AG04450 (cell line): ENCODE measurements around the gene DBNL. TPM values are rescaled to one million over a fixed set of nuclear protein-coding genes. Genes with fewer than 3 reads are reported as not detected.

Source experiments
- CTCF ChIA-PET: fragments of 300-600, 350-600 bp; formaldehyde crosslinking; extraction: SDS; loops from one replicate; lab custom pipeline; 2022; ENCODE audit warnings: antibody characterized with exemption, inconsistent platforms; lab: Charles Lee
- POLR2A ChIA-PET: fragments of 350-600 bp; formaldehyde crosslinking; extraction: SDS; loops from one replicate; lab custom pipeline; 2021; ENCODE audit warnings: antibody characterized with exemption, inconsistent platforms; lab: Yijun Ruan, JAX
- DNase-seq: peaks from one replicate; pipeline ENCODE4 v3.0.0-alpha.2; 2011; ENCODE audit warnings: low read depth, low spot score
- H3K27ac ChIP-seq: one replicate; pipeline ENCODE4 v1.5.1; 2012; ENCODE audit warnings: low read depth, low read length, control low read depth
- H3K27me3 ChIP-seq: one replicate; pipeline ENCODE4 v1.6.0; 2012; ENCODE audit warnings: low read length; ENCODE audit not compliant: control insufficient read depth, insufficient read depth
- H3K4me3 ChIP-seq: 2 replicates; pipeline ENCODE4 v1.5.1; 2011; ENCODE audit warnings: mild to moderate bottlenecking, low read depth, low read length, control low read depth
- H3K9me3 ChIP-seq: 2 replicates; pipeline ENCODE4 v1.5.1; 2012; ENCODE audit warnings: low read length; ENCODE audit not compliant: control insufficient read depth, insufficient read depth
- polyA plus RNA-seq: library from polyadenylated mRNA; depleted of rRNA; stranded (reverse); fragments of >200 nt; gene quantifications from 2 replicates; pipeline ENCODE4 v1.2.3, GENCODE V29; 2011; rRNA removed
- TF ChIP-seq, protein P1 (sequence below): IDR thresholded peaks from 2 replicates; pipeline ENCODE4 v1.5.1; 2011; ENCODE audit warnings: low read depth, low read length, control low read depth, inconsistent platforms

DBNL gene
- polyA plus RNA-seq, 1 experiment, result 76.1 TPM

DNA sequence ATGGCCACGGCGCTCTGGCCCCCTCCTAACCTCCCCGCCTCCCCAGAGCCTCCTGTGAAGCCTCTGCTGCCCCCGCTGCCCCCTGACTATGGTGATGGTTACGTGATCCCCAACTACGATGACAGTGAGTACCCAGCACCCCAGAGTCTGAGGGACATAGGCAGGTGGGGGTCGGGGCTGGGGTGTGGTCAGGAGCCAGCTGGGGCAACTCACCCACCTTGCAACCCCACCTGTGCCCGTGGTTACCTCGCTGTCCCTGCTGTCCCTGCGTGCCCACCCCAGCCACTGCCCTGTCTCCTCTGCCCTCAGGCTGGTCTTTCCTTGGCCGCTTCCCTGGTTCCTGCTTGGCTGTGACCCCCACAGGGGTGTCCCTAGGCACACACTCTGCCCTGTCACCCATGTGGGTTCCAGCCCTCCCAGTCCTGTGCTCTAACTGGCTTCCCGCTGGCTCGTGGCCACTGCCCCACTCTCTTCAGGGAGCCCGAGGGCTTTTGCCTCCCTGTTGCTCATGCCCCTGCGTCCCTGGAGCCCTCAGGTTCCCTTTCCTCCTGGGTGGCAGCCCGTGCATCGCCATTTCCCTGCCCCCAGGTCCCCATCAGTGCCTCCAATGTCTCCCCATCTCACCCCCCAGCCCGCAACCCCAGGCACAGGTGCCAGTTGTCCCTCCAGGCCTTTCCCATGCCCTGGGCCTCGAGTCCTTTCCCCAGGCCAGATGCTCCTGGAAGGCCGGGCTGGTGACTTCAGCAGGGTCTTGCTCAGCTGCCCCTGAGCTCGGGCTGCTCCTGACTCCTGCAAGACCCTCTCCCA, 63.7 kb downstream of the DBNL start:
- no peak for DNase-seq
- Histone ChIP-seq H3K27me3 (no peaks in the 10 kb centered on the region), H3K9me3 (peaks cover 4% of the 10 kb centered on the region; the same call in 1 of the 2 replicates), H3K4me3 (no peak overlapping the region), H3K27ac (no peak overlapping the region)
- POLR2A ChIA-PET, result no interaction called here
- CTCF ChIA-PET, result no interaction called here
- TF ChIP-seq, protein P1, sequence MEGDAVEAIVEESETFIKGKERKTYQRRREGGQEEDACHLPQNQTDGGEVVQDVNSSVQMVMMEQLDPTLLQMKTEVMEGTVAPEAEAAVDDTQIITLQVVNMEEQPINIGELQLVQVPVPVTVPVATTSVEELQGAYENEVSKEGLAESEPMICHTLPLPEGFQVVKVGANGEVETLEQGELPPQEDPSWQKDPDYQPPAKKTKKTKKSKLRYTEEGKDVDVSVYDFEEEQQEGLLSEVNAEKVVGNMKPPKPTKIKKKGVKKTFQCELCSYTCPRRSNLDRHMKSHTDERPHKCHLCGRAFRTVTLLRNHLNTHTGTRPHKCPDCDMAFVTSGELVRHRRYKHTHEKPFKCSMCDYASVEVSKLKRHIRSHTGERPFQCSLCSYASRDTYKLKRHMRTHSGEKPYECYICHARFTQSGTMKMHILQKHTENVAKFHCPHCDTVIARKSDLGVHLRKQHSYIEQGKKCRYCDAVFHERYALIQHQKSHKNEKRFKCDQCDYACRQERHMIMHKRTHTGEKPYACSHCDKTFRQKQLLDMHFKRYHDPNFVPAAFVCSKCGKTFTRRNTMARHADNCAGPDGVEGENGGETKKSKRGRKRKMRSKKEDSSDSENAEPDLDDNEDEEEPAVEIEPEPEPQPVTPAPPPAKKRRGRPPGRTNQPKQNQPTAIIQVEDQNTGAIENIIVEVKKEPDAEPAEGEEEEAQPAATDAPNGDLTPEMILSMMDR, result no peak

DNA sequence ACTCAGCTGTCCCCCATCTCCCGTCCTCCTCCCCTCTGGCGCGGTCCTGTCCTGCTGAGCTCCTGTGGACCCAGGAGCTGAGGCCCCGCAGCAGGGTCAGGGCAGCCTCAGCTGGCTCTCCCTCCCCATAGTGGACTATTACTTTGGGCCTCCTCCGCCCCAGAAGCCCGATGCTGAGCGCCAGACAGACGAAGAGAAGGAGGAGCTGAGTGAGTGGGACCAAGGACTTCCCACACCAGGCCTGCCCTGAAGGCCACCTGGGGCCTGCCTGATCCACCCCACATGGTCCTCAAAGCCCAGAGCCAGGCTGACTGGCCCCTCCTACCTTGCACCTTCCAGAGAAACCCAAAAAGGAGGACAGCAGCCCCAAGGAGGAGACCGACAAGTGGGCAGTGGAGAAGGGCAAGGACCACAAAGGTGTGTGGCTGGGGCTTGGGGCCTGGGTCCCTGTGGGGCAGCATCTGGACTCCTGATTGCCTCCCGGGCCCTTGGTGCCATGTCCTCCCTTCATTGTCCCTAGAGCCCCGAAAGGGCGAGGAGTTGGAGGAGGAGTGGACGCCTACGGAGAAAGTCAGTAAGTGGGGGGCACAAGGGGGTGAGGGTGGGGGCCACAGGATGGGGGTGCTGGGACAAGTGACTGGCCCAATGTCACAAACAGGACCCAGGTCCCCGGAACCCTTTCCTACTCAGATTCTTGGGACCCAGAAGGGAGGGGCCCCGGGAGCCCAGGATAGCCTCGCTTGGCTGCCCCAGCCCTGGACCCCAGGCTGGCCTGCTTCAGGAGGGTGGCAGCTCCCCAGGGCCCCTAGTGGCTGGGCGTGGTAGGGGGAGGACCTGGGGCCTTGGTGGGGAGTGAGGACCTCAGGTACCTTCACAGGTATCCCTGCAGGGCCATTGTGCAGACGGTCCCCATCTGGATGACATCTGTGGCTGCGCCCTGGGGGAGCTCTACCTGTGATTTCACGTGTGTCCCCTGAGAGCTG, 64.6 kb downstream of the DBNL start:
- POLR2A ChIA-PET, result no interaction called here
- TF ChIP-seq, protein P1, result no peak
- CTCF ChIA-PET, result no interaction called here
- Histone ChIP-seq H3K27me3 (no peaks in the 10 kb centered on the region), H3K4me3 (no peak overlapping the region), H3K27ac (no peak overlapping the region), H3K9me3 (peaks cover 4% of the 10 kb centered on the region; the same call in 1 of the 2 replicates)
- DNase-seq, result no peak

GRCh38 chr7:44109991-44110390, 65.5 kb downstream of the DBNL start:
- POLR2A ChIA-PET, result no interaction called here
- CTCF ChIA-PET, result no interaction called here
- DNase-seq, result no peak
- H3K27me3 ChIP-seq, result no peaks in the 10 kb centered on the region
- H3K9me3 ChIP-seq, result peaks cover 4% of the 10 kb centered on the region; the same call in 1 of the 2 replicates
- no peak overlapping the region for H3K27ac ChIP-seq
- no peak overlapping the region for H3K4me3 ChIP-seq
- TF ChIP-seq, protein P1, result no peak

DNA sequence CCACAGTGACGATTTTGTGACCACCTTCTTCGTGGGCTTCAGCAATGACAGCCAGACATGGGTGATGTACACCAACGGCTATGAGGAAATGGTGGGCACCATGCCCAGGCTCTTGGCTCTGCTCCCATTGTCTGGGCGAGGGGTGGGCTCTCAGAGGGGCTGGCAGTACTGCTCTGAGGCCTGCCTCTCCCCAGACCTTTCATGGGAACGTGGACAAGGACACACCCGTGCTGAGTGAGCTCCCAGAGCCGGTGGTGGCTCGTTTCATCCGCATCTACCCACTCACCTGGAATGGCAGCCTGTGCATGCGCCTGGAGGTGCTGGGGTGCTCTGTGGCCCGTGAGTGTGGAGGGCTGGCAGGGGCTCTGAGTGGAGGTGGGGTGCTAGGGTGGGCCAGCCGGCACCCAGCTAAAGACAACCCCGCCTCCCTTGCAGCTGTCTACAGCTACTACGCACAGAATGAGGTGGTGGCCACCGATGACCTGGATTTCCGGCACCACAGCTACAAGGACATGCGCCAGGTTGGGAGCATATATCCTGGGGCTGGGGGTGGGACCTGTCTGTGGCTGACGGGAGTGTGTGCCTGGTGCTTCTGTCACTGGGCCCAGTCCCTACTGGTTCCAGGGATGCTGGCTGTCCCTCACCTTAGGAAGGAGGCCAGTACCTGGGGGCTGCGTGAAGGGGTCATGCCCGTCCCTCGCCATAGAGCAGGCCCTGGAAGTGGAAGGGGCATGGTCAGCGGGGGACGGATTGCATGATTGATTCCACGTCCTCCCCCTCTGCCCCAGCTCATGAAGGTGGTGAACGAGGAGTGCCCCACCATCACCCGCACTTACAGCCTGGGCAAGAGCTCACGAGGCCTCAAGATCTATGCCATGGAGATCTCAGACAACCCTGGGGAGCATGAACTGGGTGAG, 66.5 kb downstream of the DBNL start:
- DNase-seq, result no peak
- TF ChIP-seq, protein P1, result no peak
- Histone ChIP-seq H3K27me3 (no peaks in the 10 kb centered on the region), H3K9me3 (peaks cover 4% of the 10 kb centered on the region; the same call in 1 of the 2 replicates), H3K27ac (no peak overlapping the region), H3K4me3 (no peak overlapping the region)
- POLR2A ChIA-PET, result interaction anchor here (0.8 to 1.6 kb wide), 2 partner anchors 12 to 19 kb away, joined by 3 to 4 read pairs; partner anchors contain the start of gene POLD2
- CTCF ChIA-PET, result no interaction called here

Other genes with a start within 250 kb of the DBNL start
- gene MRPS24, start 175.2 kb upstream of the DBNL start, polyA plus RNA-seq, result 134 and 184 TPM in 2 replicates
- 23.1 and 25.5 TPM in 2 replicates for gene URGCP, start 138.1 kb upstream of the DBNL start, polyA plus RNA-seq
- 18.6 and 18.8 TPM in 2 replicates for gene UBE2D4, start 118.3 kb upstream of the DBNL start, polyA plus RNA-seq
- not detected in 2 replicates for gene SPDYE1, start 46.8 kb upstream of the DBNL start, polyA plus RNA-seq
- gene PGAM2, start 20.9 kb downstream of the DBNL start, polyA plus RNA-seq, result not detected in 2 replicates
- 4.6 and 5.1 TPM in 2 replicates for gene POLM, start 37.8 kb downstream of the DBNL start, polyA plus RNA-seq
- 18.5 and 30.7 TPM in 2 replicates for gene AEBP1, start 59.6 kb downstream of the DBNL start, polyA plus RNA-seq
- gene POLD2, start 78.8 kb downstream of the DBNL start, polyA plus RNA-seq, result 64.8 and 79.6 TPM in 2 replicates
- not detected in 2 replicates for gene MYL7, start 96.6 kb downstream of the DBNL start, polyA plus RNA-seq
- 0.35 and 0.47 TPM in 2 replicates for gene GCK, start 144.7 kb downstream of the DBNL start, polyA plus RNA-seq
- gene YKT6, start 156.3 kb downstream of the DBNL start, polyA plus RNA-seq, result 124 and 138 TPM in 2 replicates